GM18520 (cell line): ENCODE results near the gene GLP2R.
"Not testable (repeated sequence)": the region's sequence is repeated elsewhere in the genome, so short reads cannot be mapped to it uniquely, and the experiment has no call there.

ENCODE experiments used
- ATAC-seq: cut with Tn5 transposase; IDR thresholded peaks from one replicate; pipeline ENCODE4 v1.9.1; 2021; ENCODE audit not compliant: unreplicated experiment

GLP2R gene

GRCh38 chr17:9918352-9918751 lies 92.6 kb downstream of the GLP2R start:
- ATAC-seq: no peak

- no peak for ATAC-seq
These were observed 93.2 kb downstream of the GLP2R start for GRCh38 chr17:9918804-9919352.

GRCh38 chr17:9921216-9921615 lies 95.5 kb downstream of the GLP2R start:
- ATAC-seq: not testable (repeated sequence)

GRCh38 chr17:9922012-9922848 lies 96.5 kb downstream of the GLP2R start:
- ATAC-seq: no peak

DNA sequence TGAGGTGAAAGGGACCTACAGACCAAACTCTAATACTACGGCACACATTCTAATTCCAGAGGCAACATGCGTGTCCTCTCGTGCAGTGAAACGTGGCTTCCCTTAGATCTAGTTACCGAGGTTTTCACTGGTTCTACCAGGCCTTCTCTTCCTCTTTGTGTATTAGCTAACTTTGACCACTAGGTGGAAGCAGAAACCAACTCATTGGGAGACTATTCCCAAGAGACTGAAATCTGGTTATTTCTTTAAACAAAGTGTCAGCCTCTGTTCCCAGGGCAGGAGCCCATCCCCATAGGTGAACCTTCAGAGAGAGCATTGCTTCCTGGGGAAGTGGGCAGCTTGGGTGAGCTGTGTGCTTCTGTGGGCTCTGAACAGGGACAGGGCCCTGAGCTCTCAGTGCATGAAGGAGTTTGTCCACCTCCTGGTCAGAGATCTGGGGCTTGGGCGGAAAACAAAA lies 99.0 kb downstream of the GLP2R start:
- no peak for ATAC-seq

- no peak for ATAC-seq
These were observed 99.7 kb downstream of the GLP2R start for GRCh38 chr17:9925457-9925856.

DNA sequence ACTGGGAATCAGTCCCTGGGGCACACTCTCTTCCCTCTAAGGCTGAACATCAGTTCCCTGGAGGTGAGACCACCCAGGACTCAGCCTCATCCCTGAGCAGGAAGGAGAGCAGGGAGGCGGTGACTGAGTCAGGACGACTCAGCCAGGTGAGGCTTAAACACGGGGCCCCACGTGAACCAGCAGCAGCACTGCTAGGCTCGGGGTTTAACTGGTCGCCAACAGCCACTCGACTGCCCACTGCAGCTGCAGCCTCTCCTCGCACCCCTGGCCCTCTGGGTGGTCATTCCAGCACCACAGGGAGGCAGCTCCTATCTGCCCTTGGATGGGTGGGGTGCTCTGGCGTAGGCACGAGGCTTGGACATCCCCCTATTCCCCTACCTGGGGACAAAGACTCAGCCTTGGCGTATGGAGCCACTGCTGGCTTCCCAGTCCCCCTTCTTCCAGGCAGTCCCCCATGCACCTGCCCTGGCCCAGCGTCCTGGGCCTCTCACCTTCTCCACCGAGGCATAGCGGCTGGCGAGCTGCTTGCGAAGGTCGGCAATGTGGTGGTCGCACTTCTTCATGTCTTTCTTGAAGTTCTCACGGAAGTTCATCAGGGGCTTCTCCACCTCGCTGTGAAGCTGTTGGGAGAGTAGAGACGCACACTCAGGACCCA lies 100.6 kb downstream of the GLP2R start:
- ATAC-seq: no peak

DNA sequence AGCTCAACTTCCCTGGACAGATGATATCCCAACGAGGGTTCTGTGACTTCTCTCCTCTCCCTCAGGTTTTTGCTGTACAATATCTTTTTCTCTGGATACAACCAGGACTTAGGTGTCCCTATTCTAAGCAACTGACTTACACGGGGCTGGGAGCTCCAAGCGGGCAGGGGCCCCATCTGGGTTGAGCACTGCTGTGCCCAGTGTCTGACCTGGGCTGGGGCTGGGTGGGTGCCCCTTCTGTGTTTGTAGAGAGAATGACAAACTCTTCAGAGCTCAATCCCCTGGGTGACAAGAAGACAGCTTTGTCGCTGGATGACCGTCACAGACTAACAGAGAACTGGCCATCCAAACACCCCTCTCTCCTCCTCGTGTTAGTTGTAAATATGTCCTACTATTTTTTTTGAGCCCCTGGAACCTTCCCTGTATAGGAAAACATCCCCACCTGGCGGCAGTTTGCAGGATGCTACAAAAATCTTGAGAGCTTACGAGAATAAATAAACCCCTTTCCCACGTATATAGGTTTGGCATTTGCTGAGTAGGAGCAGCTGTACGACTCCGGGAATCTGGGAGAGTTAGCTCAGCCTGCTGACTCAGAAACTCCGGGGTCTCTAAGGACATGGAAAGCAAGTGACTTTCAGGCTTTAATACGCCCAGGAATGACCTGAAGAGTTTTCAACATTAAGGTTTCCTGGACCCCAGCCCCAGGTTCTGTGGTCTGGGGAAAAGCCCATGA lies 103.0 kb downstream of the GLP2R start:
- no peak for ATAC-seq

DNA sequence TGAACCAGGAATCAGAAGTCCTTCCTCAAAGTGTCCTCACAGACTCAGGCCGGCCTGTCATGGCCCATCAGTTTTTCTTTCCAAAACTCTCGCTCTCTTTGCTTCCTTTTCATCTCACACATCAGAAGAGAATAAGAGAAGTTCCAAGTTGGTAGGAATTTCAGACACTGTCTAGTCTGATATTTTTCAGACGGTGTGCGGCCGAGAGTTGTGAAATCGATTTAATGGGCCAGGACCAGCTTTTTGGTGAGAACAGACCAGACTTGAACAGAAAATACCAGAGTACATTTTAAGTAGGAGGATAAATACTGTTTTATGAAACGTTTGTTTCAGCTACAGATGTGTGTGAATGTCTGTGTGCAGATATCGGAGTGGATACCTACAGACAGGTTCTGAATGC lies 104.1 kb downstream of the GLP2R start:
- ATAC-seq: no peak

- no peak for ATAC-seq
These were observed 105.5 kb downstream of the GLP2R start for GRCh38 chr17:9931144-9931741.

DNA sequence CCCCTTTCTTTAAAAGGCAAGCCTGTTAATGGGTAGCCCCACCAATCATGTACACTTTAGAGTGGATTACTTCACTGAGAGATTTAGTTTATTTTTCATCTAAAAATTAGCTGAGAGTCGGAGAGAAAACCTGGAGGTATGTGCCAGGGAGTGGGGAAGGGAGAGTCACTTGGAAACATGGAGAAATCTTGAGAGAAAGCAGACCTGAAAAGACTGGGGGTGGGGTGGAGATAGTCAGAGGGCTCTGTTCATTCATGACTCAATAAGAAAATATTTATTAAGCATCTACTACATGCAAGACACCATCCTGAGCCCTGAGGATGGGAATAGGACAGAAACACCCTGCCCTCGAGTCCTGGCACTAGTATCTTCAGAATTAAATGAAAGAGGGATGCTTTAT lies 106.8 kb downstream of the GLP2R start:
- ATAC-seq: no peak

- ATAC-seq: no peak
These were observed 108.6 kb downstream of the GLP2R start for GRCh38 chr17:9934331-9934730.

GRCh38 chr17:9935408-9935807 lies 109.7 kb downstream of the GLP2R start:
- ATAC-seq: no peak

DNA sequence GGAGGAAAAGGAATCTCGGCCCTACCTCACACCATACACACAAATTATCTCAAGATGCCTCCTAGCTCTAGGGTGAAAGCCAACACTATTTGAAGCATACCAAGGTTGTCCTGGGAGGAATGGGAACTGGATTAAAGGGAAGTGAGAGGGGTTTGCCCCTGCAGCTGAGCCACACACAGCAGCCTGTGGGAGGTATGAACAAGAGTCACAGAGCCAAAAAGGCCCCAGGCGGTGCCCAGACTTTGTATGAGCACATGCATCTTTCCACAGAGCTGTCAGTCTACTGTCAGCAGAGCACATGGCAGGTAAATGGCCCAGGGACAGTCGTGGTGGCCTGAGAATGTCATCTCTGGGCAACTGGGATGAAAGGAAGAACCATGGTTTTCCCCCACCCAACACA lies 110.4 kb downstream of the GLP2R start:
- no peak for ATAC-seq

DNA sequence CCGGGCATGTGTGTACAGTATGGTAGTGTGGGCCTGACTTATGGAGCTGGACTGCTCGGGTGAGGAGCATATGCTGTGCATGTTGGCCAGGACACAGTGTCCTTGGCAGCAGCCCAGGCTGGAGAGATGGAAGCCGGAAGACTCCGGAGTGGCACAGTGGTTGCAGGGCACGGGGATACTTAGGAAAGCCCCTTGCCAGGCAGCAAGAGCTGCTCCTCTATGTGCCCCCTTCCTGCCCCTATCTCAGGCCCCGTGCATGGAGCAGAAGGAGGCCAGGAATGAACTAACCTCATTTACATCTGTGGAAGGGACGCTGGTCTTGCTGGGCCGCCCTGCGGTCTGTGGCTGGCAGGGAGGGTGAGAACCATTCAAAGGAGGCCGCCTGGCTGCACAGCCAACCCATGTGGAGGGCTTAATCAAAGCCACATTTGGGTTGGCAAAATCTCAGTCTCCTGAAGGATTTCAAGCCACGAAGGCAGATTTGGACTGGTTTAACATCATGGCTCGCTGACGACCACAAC lies 111.6 kb downstream of the GLP2R start:
- no peak for ATAC-seq

GRCh38 chr17:9937901-9938300 lies 112.2 kb downstream of the GLP2R start:
- ATAC-seq: no peak

DNA sequence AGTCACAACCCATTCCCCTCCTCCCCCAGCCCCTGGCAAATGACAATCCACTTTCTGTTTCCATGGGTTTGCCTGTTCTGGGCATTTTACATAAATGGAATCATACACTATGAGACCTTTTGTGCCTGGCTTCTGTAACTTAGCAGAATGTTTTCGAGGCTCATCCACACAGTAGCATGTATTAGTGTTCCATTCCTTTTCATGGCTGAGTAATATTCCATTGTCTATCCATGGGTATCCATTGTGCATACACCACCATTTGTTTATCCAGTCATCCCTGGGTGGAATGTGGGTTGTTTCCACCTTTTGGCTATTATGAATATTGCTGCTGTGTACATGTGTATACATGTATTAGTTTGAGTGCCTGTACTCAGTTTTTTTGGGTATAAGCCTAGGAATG lies 113.0 kb downstream of the GLP2R start:
- ATAC-seq: no peak

DNA sequence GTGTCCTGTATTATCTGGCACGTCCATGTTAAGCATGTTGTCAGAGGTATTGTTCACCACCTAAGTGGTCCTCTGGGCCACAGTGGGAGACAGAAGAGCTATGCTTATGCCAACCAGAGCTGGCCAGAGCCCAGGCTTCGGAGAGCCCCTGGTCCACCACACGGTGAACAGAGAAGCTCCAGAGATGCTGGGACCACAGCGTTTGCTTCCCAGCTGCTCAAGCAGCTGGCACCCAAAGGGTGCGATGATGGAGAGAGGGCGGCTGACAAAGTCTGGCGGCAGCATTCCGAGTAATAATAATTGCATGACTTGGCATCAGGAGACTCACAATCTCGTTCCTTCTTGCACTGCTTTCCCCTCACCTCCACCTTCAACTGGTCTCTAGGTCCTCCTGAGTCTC lies 115.1 kb downstream of the GLP2R start:
- no peak for ATAC-seq

DNA sequence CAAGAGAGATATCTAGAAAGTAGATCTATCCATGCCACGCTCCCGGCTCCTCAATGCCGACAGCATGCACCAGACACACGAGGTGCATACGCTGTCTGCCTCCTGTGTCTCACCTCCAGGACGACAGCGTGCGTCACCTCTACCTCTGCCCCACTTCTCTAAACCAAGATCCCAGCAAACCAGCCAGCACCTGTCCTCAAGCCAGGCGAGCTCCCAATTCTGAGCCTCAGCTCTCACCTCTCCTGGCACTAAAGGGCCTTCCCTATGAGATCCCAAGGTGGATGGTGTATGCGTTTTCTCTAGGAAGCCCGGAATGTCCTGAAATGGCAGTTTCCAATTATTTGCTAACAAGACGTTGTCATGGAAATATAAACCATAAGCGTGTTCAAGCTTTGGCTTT lies 115.6 kb downstream of the GLP2R start:
- no peak for ATAC-seq
